ENCODE data around the gene KRT38.

DNA sequence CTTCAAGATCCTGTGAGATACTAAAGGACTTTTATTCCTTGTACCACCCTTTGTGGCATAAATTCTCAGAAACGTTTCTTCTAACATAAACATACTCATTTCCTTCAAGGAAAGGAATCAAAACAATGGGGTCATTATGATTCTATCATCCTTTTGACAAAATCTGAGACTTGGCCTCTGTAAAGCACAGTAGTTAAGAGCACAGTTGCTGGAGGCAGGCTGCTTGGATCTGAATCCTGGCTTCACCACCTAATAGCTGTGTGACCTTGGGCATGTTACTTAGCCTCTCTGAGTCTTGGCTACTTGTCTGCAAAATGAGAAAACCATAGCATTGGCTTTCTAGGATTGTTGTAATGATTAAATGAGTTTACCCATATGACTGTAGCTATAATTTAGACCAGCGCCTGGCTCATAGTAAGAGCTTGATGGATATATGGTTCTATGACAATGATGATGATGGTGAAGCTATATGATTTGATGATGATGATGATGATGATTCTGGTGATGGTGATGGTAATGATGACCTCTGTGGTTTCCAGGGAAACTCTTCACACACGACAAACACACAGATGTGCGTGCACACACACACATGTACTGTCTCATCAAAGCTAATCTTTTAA, 37.3 kb downstream of the KRT38 start:
- no peak for TF ChIP-seq CTCF (conservative IDR thresholded peaks at IDR 0.05; ENCODE audit: low read depth, low read length)
- no peak for TF ChIP-seq EZH2phosphoT487 (IDR thresholded peaks at IDR 0.05; ENCODE audit: borderline replicate concordance, low read length)

Measured in PC-3 (cell line).